Ureter (tissue), 1 donor: ENCODE results near the gene RAB43. TPM values are rescaled to one million over a fixed set of nuclear protein-coding genes. Genes with fewer than 3 reads are reported as not detected.
"Not testable (repeated sequence)": the region's sequence is repeated elsewhere in the genome, so short reads cannot be mapped to it uniquely, and the experiment has no call there.

Experiments used
- DNase-seq: peaks from one replicate; pipeline ENCODE4 v3.0.0-alpha.2; 2020; ENCODE audit warnings: low spot score
- total RNA-seq: library from RNA; stranded (reverse); gene quantifications from one replicate; pipeline ENCODE4 v1.2.4, GENCODE V29; 2023
- donor health status: DM: yes; HTN: yes; CAD: no.

RAB43 gene
- total RNA-seq, 1 donor from 2014 or later, result 27.2 TPM

DNA sequence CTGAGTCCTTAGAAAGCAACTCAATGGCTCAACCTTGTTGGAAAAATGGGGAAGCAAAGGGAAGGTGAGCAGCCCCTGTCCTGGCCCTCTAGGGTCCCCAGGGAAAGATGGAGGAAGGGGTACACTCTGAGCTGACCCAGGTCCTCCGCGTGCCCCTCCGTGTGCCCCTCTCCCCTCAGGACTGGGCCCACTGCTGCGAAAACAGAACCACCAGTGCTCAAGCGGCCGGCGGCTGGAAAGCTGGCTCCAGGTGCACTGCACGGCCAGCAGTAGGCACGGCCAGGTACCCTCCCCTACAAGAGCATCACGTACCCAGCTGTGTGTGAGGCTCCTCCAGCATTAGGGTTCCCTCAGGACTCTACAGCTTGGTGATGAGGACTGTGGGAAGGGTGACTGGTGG, 26.3 kb downstream of the RAB43 start:
- DNase-seq, result no peak

DNA sequence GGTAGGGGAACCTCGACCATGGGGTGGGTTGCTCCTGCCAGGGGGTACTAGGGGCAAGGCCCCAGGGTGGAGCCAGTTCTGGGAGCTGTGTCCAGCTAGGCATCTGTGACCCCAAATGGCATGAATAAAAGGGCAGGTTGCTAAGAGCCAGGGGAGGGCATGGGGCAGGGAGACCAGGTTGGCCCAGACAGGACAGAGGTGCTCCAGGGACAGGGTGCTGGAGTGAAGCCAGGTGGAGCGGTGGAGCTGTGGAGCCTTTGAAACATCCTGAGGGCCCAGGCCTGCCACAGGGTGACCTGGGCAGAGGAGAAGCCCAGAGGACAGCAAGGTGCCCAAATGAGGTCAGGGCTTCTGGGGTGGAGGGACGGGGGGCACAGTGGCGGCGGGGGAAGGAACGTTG, 33.3 kb downstream of the RAB43 start:
- DNase-seq, result not testable (repeated sequence)

DNA sequence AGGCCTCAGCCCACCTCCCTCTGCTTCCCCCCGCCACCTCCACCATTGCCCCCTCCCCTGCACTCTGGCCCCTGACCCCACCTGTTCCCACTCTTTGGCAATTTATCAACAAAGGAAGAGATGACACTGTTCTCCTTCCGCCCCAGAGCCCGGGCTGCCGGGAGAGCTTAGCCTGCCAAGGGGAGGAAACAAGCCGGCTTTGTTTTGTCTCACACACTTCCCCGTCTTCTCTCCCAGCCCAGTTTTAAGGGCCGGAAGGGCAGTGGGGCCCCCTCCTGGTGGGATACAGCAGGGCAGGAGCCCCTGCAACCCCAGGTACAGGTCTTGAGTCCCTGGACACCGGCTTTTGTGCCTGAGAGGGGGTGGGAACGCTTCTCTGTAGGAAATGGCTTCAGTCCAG, 33.7 kb downstream of the RAB43 start:
- DNase-seq, result not testable (repeated sequence)

DNA sequence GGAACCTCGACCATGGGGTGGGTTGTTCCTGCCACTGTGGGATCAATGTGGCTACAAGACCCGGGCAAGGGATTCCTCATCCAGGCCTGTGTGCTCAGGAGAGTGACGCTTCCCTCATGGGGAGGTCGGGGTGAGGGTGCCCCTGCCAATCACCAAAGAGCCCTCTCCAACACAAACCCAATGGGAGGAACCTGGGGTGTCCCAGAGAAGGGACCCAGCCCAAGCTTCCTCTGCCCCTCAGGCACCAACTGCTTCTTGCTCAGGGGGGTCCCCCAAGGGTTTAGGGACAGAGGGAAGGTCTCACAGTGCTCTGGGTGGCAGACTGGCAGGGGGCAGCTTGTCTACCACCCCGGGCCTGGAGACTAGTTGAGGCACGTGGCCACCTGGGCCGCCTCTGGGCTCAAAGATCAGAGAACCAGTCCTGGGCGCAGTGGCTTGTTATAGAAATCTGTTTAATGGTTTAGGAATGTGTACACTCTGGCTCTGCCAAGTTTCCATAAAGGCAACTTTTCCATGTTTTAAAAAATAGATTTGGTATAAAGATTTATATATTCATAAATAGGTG, 34.4 kb downstream of the RAB43 start:
- DNase-seq, result no peak

DNA sequence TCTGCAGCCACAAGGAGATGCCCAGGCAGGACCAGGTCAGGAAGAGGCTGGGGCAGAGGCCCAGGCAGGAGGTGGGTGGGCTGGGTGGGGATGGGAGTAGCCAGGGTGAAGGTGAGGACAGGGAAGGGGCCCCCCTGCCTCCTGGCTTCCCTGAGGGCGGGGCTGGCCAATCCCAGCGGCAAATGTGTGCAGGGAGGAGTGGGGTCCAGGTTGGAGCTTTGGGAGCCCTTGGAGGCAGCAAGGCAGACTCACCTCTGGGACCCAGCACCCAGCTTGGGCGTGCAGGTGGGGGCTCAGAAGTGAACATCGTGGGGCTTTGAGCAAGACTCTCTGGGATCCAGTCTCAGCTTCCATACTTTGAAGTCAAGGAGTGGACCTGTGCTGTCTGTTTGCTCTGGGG, 35.8 kb downstream of the RAB43 start:
- no peak for DNase-seq

DNA sequence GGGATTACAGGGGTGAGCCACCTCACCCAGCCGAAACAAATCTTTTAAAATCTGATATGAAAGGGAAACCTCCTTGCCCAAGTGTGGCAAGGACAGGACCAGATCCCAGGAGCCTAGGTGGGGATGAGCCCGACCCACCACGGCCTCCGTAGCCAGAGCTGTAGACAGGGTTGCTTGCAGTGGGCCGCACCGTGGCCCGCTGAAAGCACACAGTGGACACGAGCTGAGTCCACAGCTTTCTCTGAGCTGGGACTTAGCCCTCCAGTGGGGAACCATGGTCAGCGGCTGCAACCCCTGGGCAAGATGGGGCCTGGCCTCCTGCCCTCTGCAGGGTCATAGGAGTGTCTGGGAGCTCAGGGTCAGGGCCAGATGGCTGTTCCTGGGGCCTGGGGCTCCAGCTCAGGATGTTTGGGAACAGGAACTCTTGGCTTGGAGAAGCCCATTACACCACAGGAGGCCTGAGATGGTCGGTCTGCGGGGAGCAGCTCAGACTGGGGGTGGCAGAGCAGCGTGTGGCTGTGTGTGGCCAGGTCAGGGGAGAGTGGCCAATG, 36.4 kb downstream of the RAB43 start:
- no peak for DNase-seq

DNA sequence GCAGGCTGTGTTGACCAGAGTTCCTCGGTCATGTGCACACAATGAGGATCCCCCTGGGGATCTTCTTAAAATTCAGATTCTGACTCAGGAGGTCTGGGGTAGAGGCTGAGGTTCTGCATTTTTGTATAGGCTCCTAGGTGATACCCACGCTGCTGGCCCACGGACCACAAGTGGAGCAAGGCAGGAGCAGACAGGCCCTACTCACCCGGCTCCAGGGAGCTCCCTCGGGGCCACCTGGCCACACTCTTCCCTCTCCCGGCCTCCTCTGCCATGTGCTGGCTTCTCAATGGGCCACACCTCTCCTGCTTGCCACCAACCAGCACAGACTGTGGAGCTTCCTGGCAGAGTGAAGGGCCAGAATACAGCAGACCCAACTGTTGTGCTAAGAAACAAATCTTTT, 37.1 kb downstream of the RAB43 start:
- DNase-seq, result no peak

DNA sequence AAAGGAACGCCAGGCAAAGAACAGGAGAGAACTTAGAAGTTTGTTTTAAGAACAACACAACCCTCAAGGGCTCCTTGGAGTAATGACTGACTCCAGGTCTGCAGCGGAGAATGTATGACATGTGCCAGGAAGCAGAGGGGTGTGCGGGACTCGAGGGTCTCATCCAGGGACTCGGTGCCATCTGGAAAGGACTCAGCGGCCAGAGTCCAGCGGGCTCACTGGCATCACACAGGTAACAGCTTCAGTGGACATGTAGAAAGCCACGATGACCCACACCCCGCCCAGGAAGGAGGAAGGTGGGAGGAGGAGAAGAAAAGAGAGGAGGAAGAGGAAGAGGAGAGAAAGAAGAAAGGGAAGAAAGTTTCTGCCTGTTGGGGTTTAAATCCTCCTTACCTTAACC, 39.6 kb downstream of the RAB43 start:
- no peak for DNase-seq

DNA sequence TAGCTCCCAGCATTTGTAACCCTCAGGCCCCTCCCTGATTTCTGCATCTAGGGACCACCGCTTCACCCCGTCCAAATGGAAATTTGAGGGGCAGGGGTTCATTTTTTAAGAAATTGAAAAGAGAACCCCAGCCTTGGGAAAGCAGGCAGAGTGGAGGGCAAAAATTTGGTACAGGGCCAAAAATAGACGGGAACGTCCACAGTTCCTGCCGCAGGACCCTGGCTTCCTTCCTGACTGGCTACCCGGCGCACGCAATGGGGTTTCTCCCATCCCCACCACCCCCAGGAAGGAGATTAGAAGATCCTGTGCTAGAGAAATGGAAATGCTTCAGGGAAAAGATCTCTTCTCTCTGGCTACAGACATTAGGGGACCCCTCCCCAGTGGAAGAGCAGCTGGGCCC, 40.1 kb downstream of the RAB43 start:
- DNase-seq, result no peak

DNA sequence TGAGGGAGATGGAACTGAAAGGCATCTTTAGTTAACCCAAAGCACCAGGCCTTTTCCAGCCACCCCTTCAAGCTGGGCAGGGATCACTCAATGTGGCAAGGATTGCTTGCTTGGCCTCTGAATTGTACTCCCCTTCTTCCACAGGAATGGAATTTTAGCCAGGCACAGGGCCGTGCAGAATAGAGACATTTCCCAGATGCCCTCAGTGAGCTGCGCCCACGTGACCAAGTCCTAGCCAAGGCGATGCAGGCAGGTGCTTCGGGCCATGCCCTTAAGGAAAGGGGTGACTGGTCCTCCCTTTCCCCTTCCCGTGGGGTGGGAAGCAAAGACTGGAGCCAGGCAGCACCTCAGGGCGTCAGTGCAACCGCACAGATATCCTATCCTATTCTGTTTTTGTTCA, 43.1 kb downstream of the RAB43 start:
- no peak for DNase-seq

DNA sequence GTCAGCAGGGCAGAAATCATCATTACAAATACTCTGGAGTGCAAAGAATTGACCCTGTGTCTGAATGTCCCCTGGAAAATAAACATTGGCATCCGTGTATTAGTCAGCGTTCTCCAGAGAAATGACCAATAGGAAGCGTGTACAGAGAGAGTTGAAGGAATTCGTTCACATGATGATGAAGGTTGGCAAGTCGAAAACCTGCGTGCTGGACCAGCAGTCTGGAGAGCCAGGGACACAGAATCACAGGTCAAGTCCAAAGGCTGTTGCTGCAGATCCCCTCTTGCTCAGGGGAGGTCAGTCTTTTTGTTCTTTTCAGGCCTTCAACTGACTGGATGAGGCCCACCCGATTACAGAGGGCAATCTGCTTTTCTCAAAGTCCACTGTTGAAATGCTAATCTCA, 44.4 kb downstream of the RAB43 start:
- no peak for DNase-seq

DNA sequence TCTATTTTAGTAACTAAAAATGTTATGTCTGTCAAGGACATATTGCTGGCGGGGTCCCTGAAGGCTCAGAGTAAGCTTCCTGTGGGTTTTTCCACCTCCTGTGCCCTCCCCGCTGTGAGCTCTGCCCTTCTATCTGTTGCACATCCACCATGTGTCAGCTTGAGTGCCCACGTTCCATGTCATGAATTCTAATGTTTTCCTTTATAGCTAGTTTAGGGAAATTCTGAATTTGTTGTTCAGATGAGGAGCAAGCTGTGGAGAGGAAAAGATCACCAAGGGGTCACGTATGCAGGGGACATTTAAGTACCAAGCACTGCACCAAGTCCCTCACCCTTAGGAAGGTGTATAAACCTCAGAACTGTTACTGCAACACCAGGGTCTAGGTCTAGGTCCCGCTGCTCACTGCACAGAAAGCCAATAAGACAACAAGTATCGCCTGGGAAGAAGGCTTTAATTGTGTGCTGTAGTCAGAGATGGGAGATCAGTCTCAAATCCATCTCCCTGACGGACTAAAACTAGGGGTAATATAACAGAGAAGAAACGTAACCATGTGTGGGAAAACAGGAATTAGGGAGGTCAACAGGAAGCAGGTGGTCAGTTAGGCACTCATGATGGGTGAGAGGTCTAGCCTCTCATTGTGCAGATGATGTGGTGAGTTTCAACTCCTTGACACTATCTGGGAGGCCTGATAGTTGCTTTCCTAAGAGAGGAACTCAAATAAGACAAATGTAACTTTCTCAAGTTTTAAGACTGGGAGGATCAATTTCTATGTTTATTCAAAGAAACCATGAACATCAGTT, 51.3 kb downstream of the RAB43 start:
- DNase-seq, result no peak

DNA sequence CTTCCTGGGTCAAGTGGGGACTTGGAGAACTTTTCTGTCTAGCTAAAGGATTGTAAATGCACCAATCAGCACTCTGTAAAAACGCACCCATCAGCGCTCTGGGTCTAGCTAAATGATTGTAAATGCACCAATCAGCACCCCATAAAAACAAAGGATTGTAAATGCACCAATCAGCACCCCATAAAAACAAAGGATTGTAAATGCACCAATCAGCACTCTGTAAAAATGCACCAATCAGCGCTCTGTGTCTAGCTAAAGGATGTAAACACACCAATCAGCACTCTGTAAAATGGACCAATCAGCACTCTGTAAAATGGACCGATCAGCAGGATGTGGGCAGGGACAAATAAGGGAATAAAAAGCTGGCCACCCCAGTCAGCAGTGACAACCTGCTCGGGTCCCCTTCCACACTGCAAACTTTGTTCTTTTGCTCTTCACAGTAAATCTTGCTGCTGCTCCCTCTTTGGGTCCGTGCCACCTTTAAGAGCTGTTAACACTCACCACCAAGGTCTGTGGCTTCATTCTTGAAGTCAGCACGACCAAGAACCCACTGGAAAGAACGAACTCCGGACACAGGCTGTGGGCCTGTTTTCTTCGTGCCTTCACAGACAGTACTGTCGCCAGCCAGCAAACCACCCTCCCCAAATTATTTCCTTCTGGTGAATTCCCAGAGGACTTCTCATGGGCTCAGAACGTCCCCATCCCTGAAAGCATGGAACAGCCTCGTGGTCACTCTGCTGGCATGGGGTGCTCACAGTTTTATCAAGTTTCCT, 52.1 kb downstream of the RAB43 start:
- DNase-seq, result not testable (repeated sequence)

DNA sequence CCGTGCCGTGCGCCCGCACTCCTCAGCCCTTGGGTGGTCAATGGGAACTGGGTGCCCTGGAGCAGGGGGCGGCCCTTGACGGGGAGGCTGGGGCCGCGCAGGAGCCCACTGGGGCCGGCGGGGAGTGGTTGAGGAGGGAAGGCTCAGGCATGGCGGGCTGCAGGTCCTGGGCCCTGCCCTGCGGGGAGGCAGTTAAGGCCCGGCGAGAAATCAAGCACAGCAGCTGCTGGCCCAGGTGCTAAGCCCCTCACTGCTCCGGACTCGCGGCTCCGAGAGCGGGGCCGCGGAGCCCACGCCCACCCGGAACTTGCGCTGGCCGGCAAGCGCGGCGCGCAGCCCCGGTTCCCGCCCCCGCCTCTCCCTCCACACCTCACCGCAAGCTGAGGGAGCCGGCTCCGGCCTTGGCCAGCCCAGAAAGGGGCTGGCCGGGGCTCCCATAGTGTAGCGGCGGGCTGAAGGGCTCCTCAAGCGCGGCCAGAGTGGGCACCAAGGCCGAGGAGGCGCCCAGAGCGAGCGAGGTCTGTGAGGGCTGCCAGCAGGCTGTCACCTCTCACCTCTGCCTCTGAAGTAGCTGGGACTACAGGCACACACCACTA, 53.2 kb downstream of the RAB43 start:
- no peak for DNase-seq

DNA sequence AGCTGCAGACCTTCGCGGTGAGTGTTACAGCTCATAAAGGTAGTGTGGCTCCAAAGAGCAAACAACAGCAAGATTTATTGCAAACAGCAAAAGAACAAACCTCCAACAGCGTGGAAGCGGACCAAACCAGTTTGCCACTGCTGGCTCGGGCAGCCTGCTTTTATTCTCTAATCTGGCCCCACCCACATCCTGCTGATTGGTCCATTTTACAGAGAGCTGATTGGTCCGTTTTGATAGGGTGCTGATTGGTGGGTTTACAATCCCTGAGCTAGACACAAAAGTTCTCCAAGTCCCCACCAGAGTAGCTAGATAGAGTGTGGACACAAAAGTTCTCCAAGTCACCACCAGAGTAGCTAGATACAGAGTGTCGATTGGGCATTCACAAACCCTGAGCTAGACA, 53.9 kb downstream of the RAB43 start:
- DNase-seq, result not testable (repeated sequence)

DNA sequence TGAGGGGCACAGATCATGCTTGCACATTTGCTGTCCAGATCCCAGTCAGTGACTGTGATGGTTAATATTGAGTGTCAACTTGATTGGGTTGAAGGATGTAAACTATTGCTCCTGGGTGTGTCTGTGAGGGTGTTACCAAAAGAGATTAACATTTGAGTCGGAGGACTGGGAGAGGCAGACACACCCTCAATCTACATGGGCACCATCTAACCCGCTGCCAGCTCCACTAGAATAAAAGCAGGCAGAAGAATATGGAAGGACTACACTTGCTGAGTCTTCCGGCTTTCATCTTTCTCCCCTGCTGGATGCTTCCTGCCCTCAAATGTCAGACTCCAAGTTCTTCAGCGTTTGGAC, 55.9 kb downstream of the RAB43 start:
- DNase-seq, result no peak

DNA sequence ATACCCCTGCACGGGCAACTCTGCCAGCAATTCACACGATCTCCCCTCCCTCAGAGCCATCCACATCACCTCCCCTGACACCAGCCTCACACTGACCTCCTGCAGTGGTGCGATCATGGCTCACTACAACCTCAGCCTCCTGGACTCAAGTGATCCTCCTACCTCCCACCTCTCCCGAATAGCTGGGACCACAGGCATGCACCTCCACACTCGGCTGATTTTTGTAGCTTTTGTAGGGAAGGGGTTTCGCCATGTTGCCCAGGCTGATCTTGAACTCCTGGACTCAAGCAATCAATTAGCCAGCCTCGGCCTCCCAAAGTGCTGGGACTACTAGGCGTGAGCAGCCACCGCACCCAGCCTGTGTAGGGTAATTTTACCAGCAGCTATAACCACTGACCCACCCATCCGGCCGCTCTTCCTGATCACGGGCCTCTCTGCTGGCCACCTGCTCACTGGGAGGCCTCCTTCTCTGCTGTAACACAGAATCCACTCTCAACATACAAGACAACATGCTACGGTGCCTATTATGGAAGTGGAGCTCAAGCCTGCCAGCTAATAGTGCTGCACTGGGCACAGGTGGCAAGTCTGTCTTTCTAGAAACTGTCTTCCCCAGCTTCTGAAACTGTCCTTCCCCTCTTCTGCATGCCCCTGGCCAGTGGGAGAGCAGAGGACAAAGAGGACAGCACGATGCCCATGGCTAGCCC, 56.4 kb downstream of the RAB43 start:
- DNase-seq, result no peak

DNA sequence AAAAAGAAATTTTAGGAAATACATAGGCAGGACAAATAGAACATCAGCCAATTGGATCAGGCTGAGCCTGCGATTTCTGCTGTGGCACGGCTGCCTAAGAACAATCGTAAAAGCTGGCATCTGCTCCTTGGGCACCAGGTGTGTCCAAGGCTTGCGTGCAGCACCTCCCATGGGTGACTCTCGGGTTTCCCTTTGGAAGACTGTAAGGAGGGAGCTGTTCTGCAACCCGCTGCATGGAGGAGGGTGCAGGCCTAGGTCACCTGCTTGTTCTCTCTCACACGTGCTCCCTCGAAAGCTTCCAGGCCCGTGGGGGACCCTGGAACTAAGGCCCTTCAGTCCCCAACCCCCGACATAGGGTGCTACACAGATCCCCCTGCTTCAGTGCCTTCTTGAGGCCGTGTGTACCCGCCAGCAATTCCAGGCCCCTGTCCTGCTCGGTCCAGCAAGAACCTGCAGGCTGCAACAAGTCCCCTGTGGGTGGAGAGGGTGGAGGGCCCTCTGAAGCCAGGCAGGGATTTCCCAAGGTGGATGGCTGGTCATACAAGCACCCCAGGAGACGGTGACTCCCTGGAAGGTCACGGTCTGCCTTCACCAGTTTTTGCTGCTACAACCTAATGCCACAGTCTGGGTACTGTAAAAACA, 57.6 kb downstream of the RAB43 start:
- no peak for DNase-seq

DNA sequence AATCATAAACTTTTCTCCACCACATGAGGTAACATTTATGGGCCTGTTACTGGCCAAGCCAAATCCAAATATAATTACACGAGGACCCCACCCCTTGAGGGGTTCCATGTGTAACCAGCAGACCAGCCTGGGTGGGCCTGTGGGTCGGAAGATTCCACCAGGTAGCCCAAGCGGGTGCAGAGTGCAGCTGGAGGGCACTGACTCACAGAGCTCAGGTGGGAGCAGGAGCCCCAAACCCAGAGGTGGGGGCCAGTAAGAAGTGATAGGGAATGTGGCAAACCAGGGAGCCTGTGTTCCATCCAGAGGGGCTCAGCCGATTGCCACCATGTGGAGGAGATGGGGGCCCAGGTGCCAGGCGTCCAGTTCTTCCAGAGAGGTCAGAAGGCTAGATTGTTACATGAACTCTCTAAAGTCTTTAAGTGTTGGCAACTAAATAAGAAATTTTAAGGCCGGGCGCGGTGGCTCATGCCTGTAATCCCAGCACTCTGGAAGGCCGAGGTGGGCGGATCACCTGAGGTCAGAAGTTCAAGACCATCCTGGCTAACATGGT, 58.4 kb downstream of the RAB43 start:
- no peak for DNase-seq

DNA sequence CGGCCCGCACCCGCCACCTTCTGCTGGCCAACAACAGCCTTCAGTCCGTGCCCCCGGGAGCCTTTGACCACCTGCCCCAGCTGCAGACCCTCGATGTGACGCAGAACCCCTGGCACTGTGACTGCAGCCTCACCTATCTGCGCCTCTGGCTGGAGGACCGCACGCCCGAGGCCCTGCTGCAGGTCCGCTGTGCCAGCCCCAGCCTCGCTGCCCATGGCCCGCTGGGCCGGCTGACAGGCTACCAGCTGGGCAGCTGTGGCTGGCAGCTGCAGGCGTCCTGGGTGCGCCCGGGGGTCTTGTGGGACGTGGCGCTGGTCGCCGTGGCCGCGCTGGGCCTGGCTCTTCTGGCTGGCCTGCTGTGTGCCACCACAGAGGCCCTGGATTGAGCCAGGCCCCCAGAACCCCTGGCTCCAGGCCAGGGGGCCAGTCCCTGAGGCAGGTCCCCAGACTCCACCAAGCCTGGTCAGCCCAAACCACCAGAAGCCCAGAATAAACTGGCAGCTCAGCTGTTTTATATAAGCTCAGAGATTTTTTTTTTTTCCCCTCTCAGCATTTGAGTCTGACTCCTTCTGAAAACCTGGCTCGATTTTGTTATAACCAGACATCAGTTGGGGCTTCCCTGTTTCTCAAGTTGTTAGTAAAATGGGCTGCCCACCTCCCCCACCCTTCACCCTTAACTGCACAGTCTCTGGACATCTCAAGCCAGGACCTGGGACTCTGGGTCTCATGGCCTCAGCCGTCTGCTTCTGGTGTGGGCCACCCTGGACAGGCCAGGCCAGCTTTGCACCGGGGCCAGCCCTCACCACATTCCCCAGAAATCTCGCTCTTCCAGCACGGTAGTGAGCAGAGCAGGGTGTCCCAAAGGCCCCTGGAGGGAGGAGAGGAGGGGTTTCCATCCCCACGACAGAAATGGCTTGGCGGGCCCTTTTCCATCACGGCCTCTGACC, 59.4 kb downstream of the RAB43 start:
- no peak for DNase-seq
